ENCODE measurements around the gene ABCD4.

- TF ChIP-seq POLR2A (IDR thresholded peaks at IDR 0.05) = peak; percentile 66 to 67
- peak in 1 of 4 experiments; percentile 70 for TF ChIP-seq CTCF (IDR thresholded peaks at IDR 0.05)
- TF ChIP-seq EP300 (IDR thresholded peaks at IDR 0.05) = no peak
Measured at GRCh38 chr14:74302634-74303569, at the start of gene ABCD4.

Measured in gastroesophageal sphincter (tissue), 3 donors.